Sciatic nerve (tissue), 2 donors: Measurements from ENCODE around the gene WBP11. TPM values are rescaled to one million over a fixed set of nuclear protein-coding genes. Genes with fewer than 3 reads are reported as not detected.
"Not testable (repeated sequence)": the region's sequence is repeated elsewhere in the genome, so short reads cannot be mapped to it uniquely, and the experiment has no call there.

ENCODE experiments used
- ATAC-seq: fragments of 200-7000 bp; cut with Tn5 transposase; one replicate; pipeline ENCODE4 v1.9.1; 2020; ENCODE audit warnings: mild to moderate bottlenecking, moderate library complexity
- DNase-seq: peaks from one replicate; pipeline ENCODE4 v3.0.0-alpha.2; 2020; ENCODE audit warnings: low spot score
- intact Hi-C: fragments of 100-400 bp; cut with DNase I; formaldehyde crosslinking; loops from one replicate; pipeline ENCODE4 v1.14.2; 2022
- total RNA-seq: library from RNA; stranded (reverse); fragmentation: NEBNext Ultra II Directional; extraction: Animal tissue kit (Norgen Biotek cat#: 25700); gene quantifications from one replicate; pipeline ENCODE4 v1.2.1, GENCODE V29; 2021
- donor health status: DM: no; HTN: no; CAD: no.
- donor health status: DM: no; HTN: no; CAD: no.

The WBP11 gene
- total RNA-seq, 1 donor from 2014 or later, result 63.8 TPM

GRCh38 chr12:14751986-14752385 lies 51.3 kb downstream of the WBP11 start:
- intact Hi-C loops, result no loop called here
- ATAC-seq, result no peak
- DNase-seq, result no peak

GRCh38 chr12:14743061-14743460 lies 60.2 kb downstream of the WBP11 start:
- ATAC-seq, result no peak
- no peak for DNase-seq
- intact Hi-C loops, result no loop called here

- ATAC-seq (no peak), DNase-seq (no peak)
- intact Hi-C loops, result no loop called here
Measured at GRCh38 chr12:14741942-14742341, 61.3 kb downstream of the WBP11 start.

GRCh38 chr12:14741153-14741552 lies 62.1 kb downstream of the WBP11 start:
- DNase-seq (no peak), ATAC-seq (no peak)
- intact Hi-C loops, result no loop called here

GRCh38 chr12:14736441-14736840 lies 66.8 kb downstream of the WBP11 start:
- DNase-seq, intact Hi-C loops, ATAC-seq: not testable (repeated sequence)

Other genes starting within 250 kb of the WBP11 start
- gene PLBD1, start 235.6 kb downstream of the WBP11 start, total RNA-seq, result 17.1 TPM
- not detected for gene GUCY2C, start 106.9 kb downstream of the WBP11 start, total RNA-seq
- gene C12orf60, start 192 bp upstream of the WBP11 start, total RNA-seq, result 2.3 TPM
- 21.0 TPM for gene SMCO3, start 10.7 kb upstream of the WBP11 start, total RNA-seq
- gene ART4, start 40.0 kb upstream of the WBP11 start, total RNA-seq, result 0.80 TPM
- 1,381 TPM for gene MGP, start 82.4 kb upstream of the WBP11 start, total RNA-seq
- gene ERP27, start 135.1 kb upstream of the WBP11 start, total RNA-seq, result 1.0 TPM
- 73.5 TPM for gene ARHGDIB, start 158.1 kb upstream of the WBP11 start, total RNA-seq
- gene PDE6H, start 169.6 kb upstream of the WBP11 start, total RNA-seq, result not detected